CD4-positive, alpha-beta T cell treated with Interleukin-21 for 1 hour (primary cell): ENCODE data around the gene RUFY2.
A peak's percentile ranks its signal among the peaks of the same experiment; 100 is the strongest.
"Not testable (repeated sequence)": the region's sequence is repeated elsewhere in the genome, so short reads cannot be mapped to it uniquely, and the experiment has no call there.

Experiments
- DNase-seq: peaks from one replicate; pipeline ENCODE4 v3.0.0-alpha.2; 2020

RUFY2 gene

DNA sequence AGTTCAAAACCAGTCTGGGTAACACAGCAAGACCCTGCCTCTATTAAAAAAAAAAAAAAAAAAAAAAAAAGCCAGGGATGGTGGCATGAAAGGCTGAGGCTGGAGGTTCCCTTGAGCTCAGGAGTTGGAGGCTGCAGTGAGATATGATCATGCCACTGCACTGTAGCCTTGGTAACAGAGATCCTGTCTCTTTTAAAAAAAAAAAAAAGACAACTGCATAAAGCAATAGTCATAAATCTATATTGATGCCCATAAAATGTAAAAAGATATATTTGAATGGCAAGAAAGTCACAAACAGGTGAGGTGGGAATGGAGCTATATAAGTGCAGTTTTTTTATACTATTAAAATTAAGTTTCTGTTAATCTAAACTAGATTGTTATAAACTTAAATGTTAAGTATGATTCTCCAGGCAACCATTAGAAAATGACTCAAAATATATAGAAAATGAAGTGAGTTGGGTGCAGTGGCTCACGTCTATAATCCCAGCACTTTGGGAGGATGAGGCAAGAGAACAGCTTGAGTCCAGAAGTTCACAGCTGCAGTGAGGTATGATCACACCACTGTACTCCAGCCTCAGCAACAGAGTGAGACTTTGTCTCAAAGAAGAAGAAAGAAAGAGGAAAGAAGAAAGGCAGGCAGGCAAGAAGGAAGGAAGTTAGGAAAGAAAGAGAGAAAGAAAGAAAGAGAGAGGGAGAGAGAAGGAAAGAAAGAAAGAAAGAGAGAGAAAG is 88.6 kb downstream of the RUFY2 start:
- DNase-seq = no peak

DNA sequence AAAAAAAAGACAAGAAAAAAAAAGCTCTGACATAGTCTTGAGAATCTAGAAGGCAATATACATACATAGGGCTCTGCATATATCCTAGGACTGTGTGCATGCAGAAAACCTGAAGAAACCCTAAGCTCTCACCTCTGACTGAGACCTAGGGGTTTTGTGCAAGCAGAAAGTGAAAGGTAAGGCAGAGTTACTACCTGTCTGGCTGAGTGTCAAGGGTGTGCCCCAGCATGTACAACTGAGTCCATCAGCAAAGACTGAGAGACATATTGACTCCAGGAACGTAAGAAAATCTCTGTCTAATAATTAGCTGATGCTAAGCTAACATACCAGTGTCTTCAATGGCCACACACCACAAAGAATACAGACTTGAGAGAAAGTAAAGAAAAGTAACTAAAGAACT is 91.5 kb downstream of the RUFY2 start:
- DNase-seq = no peak

DNA sequence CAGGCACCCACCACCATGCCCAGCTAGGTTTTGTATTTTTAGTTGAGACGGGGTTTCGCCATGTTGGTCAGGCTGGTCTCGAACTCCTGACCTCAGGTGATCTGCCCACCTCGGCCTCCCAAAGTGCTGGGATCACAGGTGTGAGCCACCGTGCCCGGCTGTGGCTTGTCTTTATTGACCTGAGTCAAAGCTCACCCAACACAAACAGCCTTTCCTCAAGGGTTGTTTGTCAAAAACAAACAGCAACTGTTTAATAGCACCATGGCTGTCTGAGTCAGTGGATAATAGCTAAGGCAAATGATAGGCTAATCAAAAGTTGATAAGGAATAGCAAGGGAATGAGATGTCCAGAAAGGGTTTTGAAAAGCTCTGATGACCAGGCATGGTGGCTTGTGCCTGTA is 92.1 kb downstream of the RUFY2 start:
- not testable (repeated sequence) for DNase-seq

DNA sequence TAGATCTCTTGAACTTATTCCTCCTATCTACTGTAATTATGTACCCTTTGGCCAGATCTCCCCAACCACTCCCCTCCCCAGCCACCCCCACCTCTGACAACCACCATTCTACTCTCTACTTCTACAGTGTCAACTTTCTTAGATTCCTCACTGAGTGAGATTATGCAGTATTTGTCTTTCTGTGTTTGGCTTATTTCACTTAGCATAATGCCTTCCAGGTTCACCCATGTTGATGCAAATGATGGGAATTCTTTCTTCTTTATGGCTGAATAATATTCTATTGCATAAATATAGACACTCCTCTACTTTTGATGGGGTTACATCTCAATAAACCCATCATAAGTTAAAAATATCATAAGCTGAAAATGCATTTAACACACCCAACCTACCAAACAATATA is 96.5 kb downstream of the RUFY2 start:
- no peak for DNase-seq

DNA sequence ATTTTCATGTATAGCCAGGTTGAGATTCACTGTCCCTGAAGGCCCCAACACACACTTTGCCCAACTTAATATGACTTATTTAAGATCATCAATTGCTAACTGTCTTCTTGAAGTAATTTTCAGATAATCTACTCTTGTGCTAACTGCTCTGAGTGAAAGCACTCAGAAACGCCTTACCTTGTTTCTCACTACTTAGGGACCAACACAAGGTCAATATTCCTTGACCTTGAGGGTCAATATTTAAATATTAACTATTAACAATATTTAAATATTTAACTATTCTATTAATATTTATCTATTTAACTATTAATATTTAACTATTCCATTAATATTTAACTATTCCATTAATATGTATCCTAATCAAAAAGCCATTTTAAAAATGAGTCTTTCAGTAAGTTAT is 101.2 kb downstream of the RUFY2 start:
- no peak for DNase-seq

GRCh38 chr10:68303849-68304412 is 103.1 kb downstream of the RUFY2 start:
- DNase-seq = no peak

GRCh38 chr10:68302871-68303270 is 104.2 kb downstream of the RUFY2 start:
- DNase-seq = no peak

DNA sequence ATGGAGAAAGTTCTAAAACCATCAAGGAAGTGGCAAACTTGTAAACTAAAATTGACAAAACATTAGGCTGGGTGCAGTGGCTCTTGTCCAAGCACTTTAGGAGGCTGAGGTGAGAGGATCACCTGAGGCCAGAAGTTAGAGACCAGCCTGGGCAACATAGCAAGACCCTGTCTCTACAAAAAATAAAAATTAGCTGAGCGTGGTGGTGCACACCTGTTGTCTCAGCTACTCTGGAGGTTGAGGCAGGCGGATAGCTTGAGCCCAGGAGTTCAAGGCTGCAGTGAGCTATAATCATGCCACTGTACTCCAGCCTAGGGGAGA is 104.6 kb downstream of the RUFY2 start:
- no peak for DNase-seq

DNA sequence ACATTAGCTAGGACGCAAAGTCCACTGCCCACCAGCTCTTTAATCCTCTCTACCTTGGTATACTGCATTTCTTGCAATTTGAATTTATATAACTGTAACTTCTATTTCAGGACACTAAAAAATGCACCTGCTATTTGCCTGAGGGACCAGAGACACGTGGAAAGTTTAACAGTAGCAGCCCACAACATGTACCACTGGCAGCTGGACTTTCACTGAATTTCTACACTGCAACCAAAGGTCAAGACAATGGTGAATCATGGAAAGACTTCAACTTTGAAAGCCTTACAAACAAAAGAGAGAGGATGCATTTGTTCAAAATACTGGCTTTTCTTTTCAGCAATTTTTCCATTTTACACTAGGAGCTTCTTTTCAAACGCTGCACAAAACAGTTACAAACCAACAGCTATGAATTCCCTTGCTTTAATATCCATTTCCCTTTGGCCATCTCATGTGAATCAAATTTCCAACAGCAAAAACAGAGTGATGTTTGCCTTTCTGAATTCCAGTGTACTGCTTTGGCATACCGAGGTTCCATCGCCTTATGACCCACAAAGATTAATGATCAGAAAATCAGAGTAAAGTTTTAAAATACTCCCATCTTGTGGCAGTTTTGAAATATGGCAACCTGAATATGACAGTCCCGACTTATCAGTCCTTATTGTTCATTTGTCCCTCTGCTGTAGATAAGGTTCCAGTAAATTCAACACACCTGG is 105.1 kb downstream of the RUFY2 start:
- DNase-seq = peak; percentile 40

GRCh38 chr10:68301301-68301700 is 105.8 kb downstream of the RUFY2 start:
- no peak for DNase-seq

- no peak for DNase-seq
These were observed 110.0 kb downstream of the RUFY2 start for GRCh38 chr10:68296843-68297663.
